Transverse colon (tissue), 4 donors: Measurements from ENCODE around the gene SSTR1. TPM values are rescaled to one million over a fixed set of nuclear protein-coding genes. Genes with fewer than 3 reads are reported as not detected.
"Not testable (repeated sequence)": the region's sequence is repeated elsewhere in the genome, so short reads cannot be mapped to it uniquely, and the experiment has no call there.

ENCODE experiments used
- DNase-seq: peaks from one replicate; pipeline ENCODE4 v3.0.0-alpha.2; 2019
- H3K27ac ChIP-seq, 4 donors: fragments of 200-600 bp; sonication (generic); 2 replicates each; pipeline ENCODE4 v1.5.1; 2016 to 2018; ENCODE audit warnings: inconsistent platforms in 4 of 4
- H3K27me3 ChIP-seq: fragments of 200-600 bp; sonication (generic); 2 replicates; pipeline ENCODE4 v1.5.1; 2017; ENCODE audit warnings: inconsistent platforms
- H3K36me3 ChIP-seq, 4 donors: fragments of 200-600 bp; sonication (generic); 2 replicates each; pipeline ENCODE4 v1.5.1; 2017 to 2019; ENCODE audit warnings: inconsistent platforms in 4 of 4
- H3K4me1 ChIP-seq, 4 donors: fragments of 200-600 bp; sonication (generic); 2 replicates each; pipeline ENCODE4 v1.5.1; 2017 to 2020; ENCODE audit warnings: inconsistent platforms in 4 of 4
- H3K4me3 ChIP-seq, 4 donors: fragments of 200-600 bp; sonication (generic); 1 replicate in 1 of 4; 2 replicates in 3 of 4; pipeline versions ENCODE4 v1.5.1 to v1.6.1; 2017 to 2019; ENCODE audit warnings: inconsistent platforms in 4 of 4
- H3K9me3 ChIP-seq, 2 donors: fragments of 200-600 bp; sonication (generic); 2 replicates each; pipeline ENCODE4 v1.5.1; 2017 to 2019; ENCODE audit warnings: inconsistent platforms in 2 of 2
- EP300 ChIP-seq: sonication (generic); formaldehyde crosslinking; IDR thresholded peaks from one replicate; pipeline ENCODE4 v1.6.1; 2017; ENCODE audit warnings: antibody characterized with exemption, low read depth
- POLR2A ChIP-seq: fragments of 450-650 bp; IDR thresholded peaks from one replicate; pipeline ENCODE4 v1.6.1; 2016; ENCODE audit warnings: antibody characterized with exemption, mild to moderate bottlenecking, moderate library complexity
- POLR2AphosphoS5 ChIP-seq, 3 donors: sonication (generic); formaldehyde crosslinking; IDR thresholded peaks; one replicate each; pipeline ENCODE4 v1.6.1; 2016; ENCODE audit warnings: antibody characterized with exemption in 3 of 3
- WGBS, 2 donors: methylation state at CpG; one replicate each; pipeline ENCODE4 v1.1.5; 2018; ENCODE audit warnings: low coverage in 1 of 2; 5-methylcytosine and 5-hydroxymethylcytosine counted together
- in situ Hi-C, 4 donors: fragments of 200-750 bp; cut with MboI; loops; one replicate each; pipeline versions ENCODE4 v1.15.0 to v1.15.1; 2017; ENCODE audit warnings: low sequenced_read_pairs in 3 of 4, low pct_ligation_motif_present in 1 of 4, low pct_unique_long_range_greater_than_20kb in 1 of 4
- intact Hi-C: fragments of 100-400 bp; cut with DNase I; formaldehyde crosslinking; loops from one replicate; pipeline ENCODE4 v1.15.1; 2023; ENCODE audit warnings: low total_unique reads
- total RNA-seq, 4 donors: library from RNA; depleted of rRNA; stranded (reverse); fragments of >200 nt; gene quantifications; one replicate each; pipeline ENCODE4 v1.1.0, GENCODE V29; 2016
- TF ChIP-seq, protein P1 (sequence below), 5 experiments: fragments of 200-600 bp in 3 of 5; fragments of 450-650 bp in 2 of 5; sonication (generic) in 3 of 5; IDR thresholded peaks; 1 replicate in 2 of 5; 2 replicates in 3 of 5; pipeline ENCODE4 v1.5.1; 2016 to 2017; ENCODE audit warnings: antibody characterized with exemption in 5 of 5, inconsistent platforms in 3 of 5, mild to moderate bottlenecking in 2 of 5, moderate library complexity in 1 of 5

Gene SSTR1
- total RNA-seq, 4 donors from 2014 or later, result 1.6 to 10.1 (median 6.9) TPM

DNA sequence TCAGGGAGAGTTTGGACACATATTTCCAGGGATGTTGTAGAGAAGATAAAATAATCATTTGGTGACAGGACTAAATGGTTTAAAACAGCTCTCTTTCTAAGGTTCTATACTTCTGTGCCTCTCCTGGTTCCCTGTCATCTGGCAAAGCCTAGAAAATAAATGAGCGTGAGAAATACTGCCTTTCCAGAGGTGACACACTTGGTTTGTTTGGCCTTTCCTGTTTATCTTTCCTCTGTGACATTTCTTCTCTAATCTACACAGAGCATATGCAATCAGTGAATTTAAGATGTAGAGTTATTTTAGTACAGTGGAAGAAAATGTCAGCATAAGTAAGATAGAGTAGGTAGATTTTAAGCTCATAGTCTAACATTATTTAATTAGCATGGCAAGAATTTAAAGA is 22.0 kb upstream of the SSTR1 start:
- no peak for TF ChIP-seq POLR2AphosphoS5 (IDR thresholded peaks at IDR 0.05)
- WGBS, 2 donors, result 61 to 75% methylated on average over 1 of the region's 1 CpG
- intact Hi-C loops, result no loop called here
- Histone ChIP-seq H3K9me3 (no peaks in the 10 kb centered on the region), H3K4me3 (no peak overlapping the region), H3K4me1 (no peaks in the 10 kb centered on the region), H3K36me3 (no peaks in the 10 kb centered on the region), H3K27ac (no peak overlapping the region), H3K27me3 (no peaks in the 10 kb centered on the region)
- DNase-seq, result no peak
- in situ Hi-C loops, result no loop called here

GRCh38 chr14:38186216-38186615 is 21.5 kb upstream of the SSTR1 start:
- intact Hi-C loops (no loop called here), in situ Hi-C loops (no loop called here)
- Histone ChIP-seq H3K4me1 (no peaks in the 10 kb centered on the region), H3K36me3 (no peaks in the 10 kb centered on the region), H3K27me3 (no peaks in the 10 kb centered on the region), H3K4me3 (no peak overlapping the region), H3K27ac (no peak overlapping the region), H3K9me3 (no peaks in the 10 kb centered on the region)
- WGBS, 2 donors, result 67 to 71% methylated on average over 1 of the region's 1 CpG
- no peak for DNase-seq
- TF ChIP-seq POLR2AphosphoS5 (IDR thresholded peaks at IDR 0.05) (no peak), EP300 (no peak), POLR2A (no peak)
- TF ChIP-seq, protein P1, sequence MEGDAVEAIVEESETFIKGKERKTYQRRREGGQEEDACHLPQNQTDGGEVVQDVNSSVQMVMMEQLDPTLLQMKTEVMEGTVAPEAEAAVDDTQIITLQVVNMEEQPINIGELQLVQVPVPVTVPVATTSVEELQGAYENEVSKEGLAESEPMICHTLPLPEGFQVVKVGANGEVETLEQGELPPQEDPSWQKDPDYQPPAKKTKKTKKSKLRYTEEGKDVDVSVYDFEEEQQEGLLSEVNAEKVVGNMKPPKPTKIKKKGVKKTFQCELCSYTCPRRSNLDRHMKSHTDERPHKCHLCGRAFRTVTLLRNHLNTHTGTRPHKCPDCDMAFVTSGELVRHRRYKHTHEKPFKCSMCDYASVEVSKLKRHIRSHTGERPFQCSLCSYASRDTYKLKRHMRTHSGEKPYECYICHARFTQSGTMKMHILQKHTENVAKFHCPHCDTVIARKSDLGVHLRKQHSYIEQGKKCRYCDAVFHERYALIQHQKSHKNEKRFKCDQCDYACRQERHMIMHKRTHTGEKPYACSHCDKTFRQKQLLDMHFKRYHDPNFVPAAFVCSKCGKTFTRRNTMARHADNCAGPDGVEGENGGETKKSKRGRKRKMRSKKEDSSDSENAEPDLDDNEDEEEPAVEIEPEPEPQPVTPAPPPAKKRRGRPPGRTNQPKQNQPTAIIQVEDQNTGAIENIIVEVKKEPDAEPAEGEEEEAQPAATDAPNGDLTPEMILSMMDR (IDR thresholded peaks at IDR 0.05), result no peak

DNA sequence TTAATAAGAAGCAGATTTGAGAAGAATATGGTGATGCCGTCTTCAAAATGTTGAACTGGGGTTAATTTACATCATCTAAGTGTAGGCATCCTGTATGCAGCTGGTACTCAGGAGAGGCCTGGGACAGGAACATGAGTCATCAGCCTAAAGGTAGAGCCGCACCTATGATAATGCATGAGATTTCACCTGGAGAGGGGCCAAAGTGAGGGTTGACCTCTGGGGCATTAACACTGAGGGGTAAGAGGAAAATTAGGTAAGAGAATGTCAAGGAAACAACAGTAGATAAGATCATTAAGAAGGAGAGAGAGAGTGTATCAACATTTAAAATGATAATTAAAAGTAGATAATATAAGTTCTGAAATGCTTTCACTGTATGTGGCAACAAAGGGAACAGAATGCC is 20.2 kb upstream of the SSTR1 start:
- Histone ChIP-seq H3K9me3 (no peaks in the 10 kb centered on the region), H3K36me3 (no peaks in the 10 kb centered on the region), H3K27me3 (no peaks in the 10 kb centered on the region), H3K4me1 (no peaks in the 10 kb centered on the region), H3K4me3 (no peak overlapping the region), H3K27ac (no peak overlapping the region)
- 55 to 58% methylated on average over 1 to 2 of the region's 2 CpGs for WGBS, 2 donors
- in situ Hi-C loops, result no loop called here
- no peak for DNase-seq
- intact Hi-C loops, result no loop called here
- TF ChIP-seq POLR2AphosphoS5 (IDR thresholded peaks at IDR 0.05) (no peak), POLR2A (no peak), EP300 (no peak)
- TF ChIP-seq, protein P1 (IDR thresholded peaks at IDR 0.05), result no peak

DNA sequence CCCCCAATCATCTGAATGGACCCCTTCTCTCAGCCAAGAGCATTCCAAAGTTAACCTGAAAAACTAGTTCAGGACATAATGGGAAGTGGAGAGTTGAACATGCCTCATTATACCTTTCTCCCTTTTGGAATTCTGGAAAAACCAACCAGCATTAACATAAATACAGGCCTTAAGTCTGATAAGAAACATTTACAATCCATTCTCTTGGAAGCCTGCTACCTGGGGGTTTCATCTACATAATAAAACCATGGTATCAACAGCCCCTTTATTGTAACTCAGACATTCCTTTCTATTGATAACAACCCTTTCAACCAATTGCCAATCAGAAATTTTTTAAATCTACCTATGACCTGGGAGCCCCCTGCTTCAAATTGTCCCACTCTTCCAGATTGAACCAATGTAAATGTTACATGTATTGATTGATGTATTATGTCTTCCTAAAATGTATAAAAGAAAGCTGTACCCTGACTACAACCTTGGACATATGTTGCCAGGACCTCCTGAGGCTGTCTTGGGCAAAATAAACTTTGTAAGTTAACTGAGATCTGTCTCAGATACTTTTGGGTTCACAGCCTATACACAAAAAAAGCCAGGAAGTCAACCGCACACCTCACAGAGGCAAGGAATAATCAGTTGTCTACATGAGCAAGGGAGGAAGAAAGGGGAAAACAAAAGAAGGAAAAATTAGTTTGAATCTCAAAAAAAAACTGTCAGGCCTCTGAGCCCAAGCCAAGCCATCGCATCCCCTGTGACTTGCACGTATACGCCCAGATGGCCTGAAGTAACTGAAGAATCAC is 17.6 kb upstream of the SSTR1 start:
- TF ChIP-seq POLR2AphosphoS5 (IDR thresholded peaks at IDR 0.05) (no peak), EP300 (no peak), POLR2A (no peak)
- Histone ChIP-seq H3K4me3 (no peak overlapping the region), H3K4me1 (no peaks in the 10 kb centered on the region), H3K9me3 (no peaks in the 10 kb centered on the region), H3K27ac (no peak overlapping the region), H3K27me3 (no peaks in the 10 kb centered on the region), H3K36me3 (no peaks in the 10 kb centered on the region)
- intact Hi-C loops (no loop called here), in situ Hi-C loops (no loop called here)
- 89 to 100% methylated on average over 1 to 4 of the region's 4 CpGs for whole genome bisulfite sequencing, 2 donors
- no peak for DNase-seq

GRCh38 chr14:38190846-38191245 is 16.9 kb upstream of the SSTR1 start:
- in situ Hi-C loops, H3K4me1 ChIP-seq, DNase-seq, H3K27me3 ChIP-seq, intact Hi-C loops, H3K4me3 ChIP-seq, H3K9me3 ChIP-seq, H3K27ac ChIP-seq, H3K36me3 ChIP-seq: not testable (repeated sequence)
- 69 to 81% methylated on average over 8 to 11 of the region's 11 CpGs for WGBS, 2 donors

- in situ Hi-C loops, H3K27me3 ChIP-seq, H3K4me3 ChIP-seq, intact Hi-C loops, H3K36me3 ChIP-seq, H3K27ac ChIP-seq, H3K9me3 ChIP-seq, H3K4me1 ChIP-seq, DNase-seq: not testable (repeated sequence)
- whole genome bisulfite sequencing, 2 donors, result 66 to 72% methylated on average over 4 to 10 of the region's 10 CpGs
These were observed 16.2 kb upstream of the SSTR1 start for GRCh38 chr14:38191491-38191890.
